ENCODE results near the gene FAP.

Gene FAP, protein sequence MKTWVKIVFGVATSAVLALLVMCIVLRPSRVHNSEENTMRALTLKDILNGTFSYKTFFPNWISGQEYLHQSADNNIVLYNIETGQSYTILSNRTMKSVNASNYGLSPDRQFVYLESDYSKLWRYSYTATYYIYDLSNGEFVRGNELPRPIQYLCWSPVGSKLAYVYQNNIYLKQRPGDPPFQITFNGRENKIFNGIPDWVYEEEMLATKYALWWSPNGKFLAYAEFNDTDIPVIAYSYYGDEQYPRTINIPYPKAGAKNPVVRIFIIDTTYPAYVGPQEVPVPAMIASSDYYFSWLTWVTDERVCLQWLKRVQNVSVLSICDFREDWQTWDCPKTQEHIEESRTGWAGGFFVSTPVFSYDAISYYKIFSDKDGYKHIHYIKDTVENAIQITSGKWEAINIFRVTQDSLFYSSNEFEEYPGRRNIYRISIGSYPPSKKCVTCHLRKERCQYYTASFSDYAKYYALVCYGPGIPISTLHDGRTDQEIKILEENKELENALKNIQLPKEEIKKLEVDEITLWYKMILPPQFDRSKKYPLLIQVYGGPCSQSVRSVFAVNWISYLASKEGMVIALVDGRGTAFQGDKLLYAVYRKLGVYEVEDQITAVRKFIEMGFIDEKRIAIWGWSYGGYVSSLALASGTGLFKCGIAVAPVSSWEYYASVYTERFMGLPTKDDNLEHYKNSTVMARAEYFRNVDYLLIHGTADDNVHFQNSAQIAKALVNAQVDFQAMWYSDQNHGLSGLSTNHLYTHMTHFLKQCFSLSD
- total RNA-seq = 0.09 to 0.48 reads per million in 2 experiments

GRCh38 chr2:162243294-162243693 is at the start of gene FAP:
Gene FAP (minus strand): TSS chr2:162243445. CDS start chr2:162243327, 118 bp downstream.
- DNase-seq (ENCODE audit: low read depth) = no peak

GRCh38 chr2:162291748-162292147 is 48.5 kb upstream of the FAP start:
- no peak for DNase-seq (ENCODE audit: low read depth)

GRCh38 chr2:162282765-162283425 is 39.6 kb upstream of the FAP start:
- DNase-seq (ENCODE audit: low read depth) = no peak

DNA sequence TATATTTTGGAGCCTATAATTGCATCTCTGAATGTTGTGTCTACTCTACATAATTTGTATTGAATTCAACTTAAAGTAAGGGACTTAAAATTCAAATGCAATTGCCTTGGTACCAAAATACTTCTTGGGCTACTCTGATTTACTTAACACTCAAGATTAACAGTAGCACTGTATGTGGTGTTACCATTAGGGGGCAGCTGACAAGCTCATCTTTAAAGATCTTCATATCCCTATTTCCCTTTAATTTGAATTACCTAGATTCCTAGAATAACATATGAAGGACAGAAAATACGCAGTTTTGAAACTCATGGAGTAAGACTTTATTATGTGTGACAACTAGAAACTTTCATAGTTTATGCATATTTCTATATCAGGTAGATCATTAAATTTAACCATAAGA is 37.4 kb upstream of the FAP start:
- DNase-seq (ENCODE audit: low read depth) = no peak

- DNase-seq (ENCODE audit: low read depth) = no peak
Measured at GRCh38 chr2:162277381-162277780, 34.1 kb upstream of the FAP start.

DNA sequence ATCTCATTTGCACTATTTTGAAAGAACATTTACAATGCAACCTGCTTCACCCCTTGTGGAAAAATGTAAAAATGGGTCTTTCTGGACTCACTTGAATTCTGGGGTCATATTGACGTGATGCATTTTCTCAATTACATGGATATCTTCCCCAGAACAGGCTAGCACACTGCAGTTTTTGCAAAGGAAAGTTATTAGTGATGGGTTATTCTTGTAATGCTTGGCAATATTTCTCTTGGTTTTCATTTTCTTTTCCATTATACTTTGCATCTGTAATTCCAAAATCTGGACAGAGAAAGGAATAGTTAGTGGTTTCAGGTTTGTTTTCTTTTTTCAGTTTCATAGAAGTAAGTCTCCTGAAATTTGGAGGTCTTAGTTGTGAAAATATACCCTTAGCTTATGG is 24.8 kb upstream of the FAP start:
- DNase-seq (ENCODE audit: low read depth) = no peak

GRCh38 chr2:162267496-162267895 is 24.3 kb upstream of the FAP start:
- DNase-seq (ENCODE audit: low read depth) = no peak

DNA sequence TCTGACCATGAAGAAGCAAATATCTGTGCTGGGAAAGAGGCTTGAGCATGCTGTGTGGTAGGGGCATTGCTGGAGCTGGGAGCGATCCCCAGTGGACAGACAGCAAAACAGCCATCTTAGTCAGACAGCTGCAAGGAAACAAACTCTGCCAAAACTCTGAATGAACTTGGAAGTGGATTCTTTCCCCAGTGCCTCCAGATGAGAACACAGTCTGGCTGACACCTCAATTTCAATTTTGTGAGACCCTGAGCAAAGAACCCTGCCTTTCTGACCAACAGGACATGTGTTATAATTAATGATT is 23.2 kb upstream of the FAP start:
- no peak for DNase-seq (ENCODE audit: low read depth)

DNA sequence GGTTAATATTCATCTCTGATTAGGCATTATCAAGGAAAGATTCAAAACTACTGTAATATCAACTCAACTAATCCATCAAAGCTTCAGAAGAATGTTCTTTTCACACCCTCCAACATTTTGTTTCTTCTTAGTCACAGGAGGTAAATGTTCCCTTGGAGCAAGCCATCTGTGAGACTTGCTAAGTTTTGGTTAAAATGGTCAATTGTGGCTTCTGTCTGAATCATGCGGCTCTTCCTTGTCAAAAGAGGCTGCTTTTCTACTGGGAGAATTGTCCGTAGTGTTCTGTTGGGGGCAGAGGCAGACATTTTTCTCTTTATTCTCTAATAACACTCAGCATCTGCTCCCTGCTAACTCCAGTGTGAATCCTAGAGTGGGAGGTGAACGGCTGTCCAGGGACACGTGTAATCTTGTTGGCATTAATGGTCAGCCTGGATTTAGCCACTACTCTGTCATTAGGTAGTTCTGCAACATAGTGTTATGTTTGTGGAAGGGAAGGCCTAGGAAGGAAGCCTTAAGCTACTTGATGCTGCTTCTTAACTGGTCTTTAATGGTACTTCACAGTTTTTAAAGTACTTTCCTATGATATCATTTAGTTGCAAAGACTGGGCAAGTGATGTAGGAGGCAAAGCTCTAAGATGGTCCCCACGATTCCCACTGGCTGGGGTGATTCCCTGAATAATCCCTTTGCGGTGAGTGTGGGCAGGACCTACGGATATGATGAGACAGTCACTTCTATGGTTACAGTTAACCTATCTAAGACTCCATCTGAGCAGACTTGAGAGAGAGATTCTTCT is 22.6 kb upstream of the FAP start:
- no peak for DNase-seq (ENCODE audit: low read depth)

GRCh38 chr2:162261032-162261945 is 18.0 kb upstream of the FAP start:
- no peak for DNase-seq (ENCODE audit: low read depth)

DNA sequence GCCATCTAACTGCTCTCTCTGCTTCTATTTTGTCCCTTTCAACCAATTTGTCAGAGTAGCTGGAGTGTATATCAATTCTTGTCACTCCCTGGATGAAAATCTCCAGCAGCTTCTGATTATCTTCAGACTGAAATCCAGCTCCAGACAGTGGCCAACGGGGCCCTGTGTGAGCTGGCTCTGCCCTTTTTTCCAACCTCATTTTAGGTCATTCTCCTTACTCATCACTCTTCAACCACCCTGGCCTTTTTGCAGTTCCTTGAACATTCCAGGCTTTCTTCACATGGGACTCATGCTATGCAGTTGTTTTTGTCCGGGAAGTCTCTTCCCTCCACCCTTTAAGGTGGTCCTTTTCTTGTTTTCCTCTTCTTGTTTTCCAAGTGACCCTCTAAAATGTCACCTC is 15.4 kb upstream of the FAP start:
- no peak for DNase-seq (ENCODE audit: low read depth)

DNA sequence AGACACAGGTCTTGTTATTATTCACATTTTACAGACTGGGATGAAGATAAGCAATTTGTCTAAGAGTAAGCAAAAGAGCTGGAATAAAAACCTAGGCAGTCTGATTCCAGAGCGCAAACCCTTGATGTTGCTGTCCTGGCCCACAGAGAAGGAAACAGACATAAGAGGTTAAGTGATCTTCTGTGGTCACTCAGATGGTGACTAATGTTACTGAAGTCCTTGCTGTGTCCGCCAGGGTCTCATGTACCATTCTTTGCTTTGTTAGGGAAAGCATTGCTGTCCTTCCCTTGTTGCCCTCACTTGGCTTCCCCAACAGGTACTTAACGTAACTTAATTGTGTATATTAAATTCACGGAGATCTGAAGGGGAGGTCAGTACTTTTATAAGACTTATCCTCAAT is 14.9 kb upstream of the FAP start:
- DNase-seq (ENCODE audit: low read depth) = no peak

DNA sequence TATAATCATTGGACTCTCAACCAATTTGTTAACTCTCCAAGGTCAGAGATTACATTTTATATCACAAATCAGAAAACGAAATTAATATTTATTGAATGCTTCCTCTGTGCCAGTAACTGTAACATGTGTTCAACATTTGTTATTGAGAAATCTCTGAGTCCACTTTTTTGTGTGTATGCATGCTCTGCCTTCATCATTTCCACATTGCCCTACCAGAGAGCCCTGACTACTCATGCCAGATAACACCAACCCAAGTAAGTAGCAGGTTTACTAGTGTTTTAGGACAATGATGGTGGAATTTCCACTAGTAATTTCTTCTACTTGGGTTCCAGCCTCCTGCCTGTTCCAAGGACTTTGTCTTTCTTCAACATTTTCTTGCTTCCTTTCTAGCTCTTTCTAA is 14.2 kb upstream of the FAP start:
- DNase-seq (ENCODE audit: low read depth) = no peak

DNA sequence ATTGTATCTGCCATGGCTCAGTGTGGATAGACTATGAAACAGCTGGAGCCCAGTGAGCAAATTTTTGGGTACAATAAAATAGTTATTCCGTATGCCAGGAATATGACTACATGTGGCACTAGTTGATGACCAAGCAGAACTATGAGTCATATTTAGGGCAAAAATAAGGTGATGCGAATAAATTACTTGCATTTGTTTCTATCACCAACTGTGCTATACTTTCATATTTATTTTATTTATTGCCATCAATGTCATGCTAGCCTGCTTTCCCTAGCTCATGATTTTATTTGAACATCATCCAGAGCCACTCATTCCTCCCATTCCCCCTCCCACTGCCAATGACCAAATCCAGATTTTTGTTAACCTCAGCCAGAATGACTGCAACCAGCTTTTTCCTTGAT is 13.3 kb upstream of the FAP start:
- DNase-seq (ENCODE audit: low read depth) = no peak

DNA sequence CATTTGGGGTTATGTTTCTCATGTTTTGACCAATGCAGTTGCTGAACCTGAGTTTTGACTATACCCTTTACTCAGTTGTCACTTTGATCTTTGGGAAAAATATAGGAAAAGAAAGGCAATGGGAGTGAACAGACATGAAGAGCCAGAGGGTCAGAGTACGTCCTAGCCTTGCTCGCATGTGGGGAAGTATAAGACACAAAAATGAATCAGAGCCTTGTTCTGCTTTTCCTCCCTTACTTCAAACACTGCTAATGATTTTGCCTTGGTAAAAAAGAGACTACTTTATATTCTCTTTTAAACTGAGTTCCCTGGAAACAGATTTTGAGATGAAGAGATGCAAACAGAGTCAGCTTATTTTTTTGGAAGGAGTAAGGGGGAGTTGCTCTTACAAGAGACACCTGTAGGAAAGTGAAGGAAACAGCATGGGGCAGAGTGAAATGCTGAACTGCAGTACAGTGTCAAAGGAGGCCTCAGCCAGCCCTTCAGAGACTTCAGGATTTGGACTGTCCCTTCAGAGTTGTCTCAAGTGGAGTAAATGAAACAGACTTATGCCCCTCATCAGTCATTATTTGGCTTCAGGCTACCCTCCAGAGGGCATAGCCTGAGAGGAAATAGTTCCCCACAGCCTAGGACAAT is 11.1 kb upstream of the FAP start:
- no peak for DNase-seq (ENCODE audit: low read depth)

- DNase-seq (ENCODE audit: low read depth) = no peak
Measured at GRCh38 chr2:162253435-162253834, 10.2 kb upstream of the FAP start.

DNA sequence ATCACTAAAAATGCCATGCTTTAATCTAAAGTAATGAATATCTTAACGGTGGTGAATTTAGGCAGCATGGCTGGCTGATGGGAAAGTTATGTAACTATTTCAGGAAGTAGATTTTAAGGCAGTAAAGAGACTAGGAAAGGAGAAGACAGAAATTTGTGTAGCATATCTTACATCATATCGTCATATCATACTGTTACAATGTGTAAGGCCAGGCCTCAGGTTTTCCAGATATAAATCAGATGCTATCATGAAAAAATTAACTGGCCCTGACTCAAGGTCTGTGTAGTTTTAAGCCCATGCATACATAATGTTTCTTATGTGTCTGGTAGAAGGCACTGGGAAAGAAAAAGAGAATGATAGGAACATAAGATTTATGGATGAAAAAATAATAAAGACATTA is 8.9 kb upstream of the FAP start:
- DNase-seq (ENCODE audit: low read depth) = no peak

DNA sequence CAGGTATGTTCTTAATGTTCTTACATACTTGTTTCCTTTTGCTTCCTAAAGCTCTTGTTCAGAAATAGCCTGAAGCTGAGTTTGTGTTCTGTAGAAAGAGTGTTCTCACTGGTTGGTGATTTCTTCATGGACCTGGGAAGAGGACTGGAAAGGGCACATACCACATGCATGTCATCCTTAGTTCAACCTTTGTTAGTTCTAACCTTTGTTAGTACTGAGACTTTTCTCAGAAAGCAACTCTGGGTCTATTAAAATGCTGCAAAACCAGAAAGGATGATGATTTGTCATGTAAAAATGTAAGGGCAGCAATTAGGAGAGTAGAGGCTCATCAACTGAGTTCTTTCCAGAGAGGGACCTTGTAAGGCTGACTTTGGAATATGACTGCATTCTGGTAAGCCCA is 2.5 kb upstream of the FAP start:
- no peak for DNase-seq (ENCODE audit: low read depth)

GRCh38 chr2:162245061-162245460 is 1.8 kb upstream of the FAP start:
- DNase-seq (ENCODE audit: low read depth) = no peak

DNA sequence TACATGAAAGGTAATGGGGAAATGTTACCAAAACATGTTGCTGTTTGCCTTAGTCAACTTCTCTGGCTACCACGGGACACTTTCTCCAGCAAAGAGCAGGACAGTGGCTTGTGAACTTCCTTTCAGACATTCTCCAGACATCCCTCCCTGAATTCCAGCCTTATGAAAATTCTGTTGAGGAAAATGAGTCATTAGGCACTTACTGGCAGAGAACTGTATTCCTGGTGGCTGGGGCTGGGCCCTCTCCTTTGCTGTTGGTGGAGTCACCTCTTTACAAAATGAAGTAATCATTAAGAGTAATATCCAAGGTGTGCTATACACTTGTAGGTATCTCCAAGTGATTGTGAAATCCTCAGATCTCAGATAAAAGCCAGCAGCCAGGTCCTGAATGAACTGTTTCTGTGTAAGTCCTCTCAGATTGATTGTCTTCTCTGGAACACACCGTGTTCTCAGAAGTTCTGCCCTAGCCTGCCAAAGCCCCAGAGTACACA is 1.3 kb upstream of the FAP start:
- no peak for DNase-seq (ENCODE audit: low read depth)

DNA sequence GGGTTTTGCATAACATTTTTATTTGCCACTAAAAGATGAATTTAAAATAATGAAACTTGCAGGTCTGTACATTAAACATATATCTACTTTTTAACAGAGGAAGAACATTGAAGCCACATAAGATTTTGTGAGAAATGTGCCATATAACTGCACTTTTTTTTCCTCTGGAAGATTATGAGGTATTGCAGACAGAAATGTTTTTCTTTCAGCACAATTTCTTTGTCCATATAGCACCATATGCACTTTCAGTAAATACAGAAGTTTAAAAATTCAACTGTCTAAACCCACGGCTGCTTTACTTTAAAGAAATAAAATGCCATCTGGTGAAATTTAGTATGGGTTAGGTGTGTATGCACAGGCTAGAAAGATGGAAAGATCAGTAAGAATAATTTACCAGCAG is 470 bp upstream of the FAP start:
- DNase-seq (ENCODE audit: low read depth) = no peak
